Inferior parietal cortex (tissue), 1 donor: ENCODE results near the gene MRTFA.

ENCODE experiments used
- DNase-seq: peaks from one replicate; pipeline ENCODE4 v3.0.0-alpha.2; 2016; ENCODE audit errors: extremely low spot score

MRTFA gene

GRCh38 chr22:40411506-40411861 lies 225.0 kb downstream of the MRTFA start:
- DNase-seq, result no peak

GRCh38 chr22:40410731-40411505 lies 225.6 kb downstream of the MRTFA start:
- DNase-seq, result no peak

- no peak for DNase-seq
Measured at GRCh38 chr22:40410272-40410671, 226.2 kb downstream of the MRTFA start.

GRCh38 chr22:40409613-40410113 lies 226.9 kb downstream of the MRTFA start:
- DNase-seq, result no peak

GRCh38 chr22:40408718-40409612 lies 227.6 kb downstream of the MRTFA start:
- no peak for DNase-seq

GRCh38 chr22:40407831-40408717 lies 228.4 kb downstream of the MRTFA start:
- DNase-seq, result no peak

- no peak for DNase-seq
Measured at GRCh38 chr22:40407021-40407761, 229.3 kb downstream of the MRTFA start.

GRCh38 chr22:40406063-40406890 lies 230.2 kb downstream of the MRTFA start:
- DNase-seq, result no peak

GRCh38 chr22:40405178-40406062 lies 231.1 kb downstream of the MRTFA start:
- DNase-seq, result no peak

GRCh38 chr22:40404251-40405177 lies 232.0 kb downstream of the MRTFA start:
- no peak for DNase-seq

GRCh38 chr22:40403651-40404050 lies 232.9 kb downstream of the MRTFA start:
- no peak for DNase-seq

- no peak for DNase-seq
Measured at GRCh38 chr22:40403141-40403540, 233.4 kb downstream of the MRTFA start.

GRCh38 chr22:40401981-40402406 lies 234.5 kb downstream of the MRTFA start:
- no peak for DNase-seq

GRCh38 chr22:40401532-40401931 lies 235.0 kb downstream of the MRTFA start:
- no peak for DNase-seq

GRCh38 chr22:40400159-40400558 lies 236.4 kb downstream of the MRTFA start:
- DNase-seq, result no peak

- DNase-seq, result no peak
Measured at GRCh38 chr22:40399621-40400020, 236.9 kb downstream of the MRTFA start.

GRCh38 chr22:40397396-40397795 lies 239.1 kb downstream of the MRTFA start:
- DNase-seq, result no peak

GRCh38 chr22:40396882-40397281 lies 239.6 kb downstream of the MRTFA start:
- no peak for DNase-seq
